GM18867 (cell line): ENCODE data around the gene OR8H2.
"Not testable (repeated sequence)": the region's sequence is repeated elsewhere in the genome, so short reads cannot be mapped to it uniquely, and the experiment has no call there.

ENCODE experiments used
- ATAC-seq: cut with Tn5 transposase; IDR thresholded peaks from one replicate; pipeline ENCODE4 v1.9.1; 2021; ENCODE audit warnings: mild to moderate bottlenecking, moderate library complexity; ENCODE audit not compliant: unreplicated experiment

Gene OR8H2

GRCh38 chr11:56103210-56103737, at the start of gene OR8H2:
TSS of gene OR8H2 (plus strand) at chr11:56103687. CDS start at chr11:56105043, 1,356 bp downstream.
- ATAC-seq = no peak

- ATAC-seq = not testable (repeated sequence)
These were observed 47.1 kb upstream of the OR8H2 start for GRCh38 chr11:56056366-56056765.

- ATAC-seq = not testable (repeated sequence)
These were observed 45.7 kb upstream of the OR8H2 start for GRCh38 chr11:56057661-56058237.

- not testable (repeated sequence) for ATAC-seq
These were observed 45.2 kb upstream of the OR8H2 start for GRCh38 chr11:56058260-56058780.

GRCh38 chr11:56066980-56067379, 36.5 kb upstream of the OR8H2 start:
- no peak for ATAC-seq

- ATAC-seq = no peak
These were observed 13.8 kb upstream of the OR8H2 start for GRCh38 chr11:56089697-56090096.

- no peak for ATAC-seq
These were observed 10.5 kb upstream of the OR8H2 start, which contains the start of gene OR8I2 for GRCh38 chr11:56093008-56093407. TSS of gene OR8I2 (plus strand) at chr11:56093308. CDS start at chr11:56093308, 0 bp downstream.

- no peak for ATAC-seq
These were observed 18.6 kb downstream of the OR8H2 start, which contains the start of gene OR8H3 for GRCh38 chr11:56122073-56122472. TSS of gene OR8H3 (plus strand) at chr11:56122373. CDS start at chr11:56122373, 0 bp downstream.

- no peak for ATAC-seq
These were observed 36.7 kb downstream of the OR8H2 start, which contains the start of gene OR8J3 for GRCh38 chr11:56140151-56140661. TSS of gene OR8J3 (minus strand) at chr11:56140201. CDS start at chr11:56137718, 2,483 bp downstream.

- not testable (repeated sequence) for ATAC-seq
These were observed 40.2 kb downstream of the OR8H2 start for GRCh38 chr11:56143681-56144080.

GRCh38 chr11:56151376-56151775, 47.9 kb downstream of the OR8H2 start:
- ATAC-seq = no peak

GRCh38 chr11:56152333-56152732, 48.8 kb downstream of the OR8H2 start:
- no peak for ATAC-seq
